ENCODE measurements around the gene SCP2D1. TPM values are rescaled to one million over a fixed set of nuclear protein-coding genes. Genes with fewer than 3 reads are reported as not detected.
"Not testable (repeated sequence)": the region's sequence is repeated elsewhere in the genome, so short reads cannot be mapped to it uniquely, and the experiment has no call there.

The SCP2D1 gene
- total RNA-seq, 1 donor from 2014 or later = not detected

DNA sequence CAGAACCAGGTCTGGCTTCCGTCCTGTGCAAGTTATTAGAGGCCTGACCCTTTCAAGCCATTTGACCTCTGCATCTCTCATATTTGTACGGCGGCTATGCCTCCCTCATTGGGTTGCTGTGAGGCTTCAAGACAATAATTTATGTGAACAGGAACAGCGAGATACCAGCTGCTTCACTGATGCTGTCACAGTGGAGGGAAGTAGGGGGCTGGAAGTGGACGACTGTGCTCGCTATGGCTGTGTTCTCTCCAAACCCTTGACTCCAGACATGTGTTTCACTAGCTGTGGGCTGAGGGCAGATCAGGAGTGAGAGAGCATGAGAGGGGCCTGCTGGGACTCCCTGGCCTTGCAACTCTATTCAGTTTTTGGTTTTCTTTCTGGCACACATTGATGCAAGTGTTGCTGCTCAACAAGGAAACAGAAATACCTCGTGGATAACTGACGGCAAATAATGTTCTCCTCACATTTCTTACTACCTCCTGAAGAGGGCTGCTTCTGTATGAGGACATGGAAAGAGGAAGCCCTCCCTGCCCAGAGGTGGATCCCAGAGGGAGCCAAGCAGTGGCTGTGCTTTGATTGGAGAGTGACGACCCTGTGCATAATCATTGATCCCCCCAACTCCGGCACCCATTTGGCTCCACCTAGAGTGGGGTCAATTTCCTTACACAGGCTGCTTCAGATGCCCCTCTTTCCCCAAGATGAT lies 34.7 kb upstream of the SCP2D1 start:
- Histone ChIP-seq H3K27me3 (no peaks in the 10 kb centered on the region), H3K9me3 (no peaks in the 10 kb centered on the region), H3K4me3 (no peak overlapping the region), H3K36me3 (no peaks in the 10 kb centered on the region), H3K27ac (no peak overlapping the region), H3K4me1 (no peaks in the 10 kb centered on the region)
- DNase-seq (ENCODE audit: extremely low spot score in 2 of 2) = no peak
- TF ChIP-seq, protein P1, sequence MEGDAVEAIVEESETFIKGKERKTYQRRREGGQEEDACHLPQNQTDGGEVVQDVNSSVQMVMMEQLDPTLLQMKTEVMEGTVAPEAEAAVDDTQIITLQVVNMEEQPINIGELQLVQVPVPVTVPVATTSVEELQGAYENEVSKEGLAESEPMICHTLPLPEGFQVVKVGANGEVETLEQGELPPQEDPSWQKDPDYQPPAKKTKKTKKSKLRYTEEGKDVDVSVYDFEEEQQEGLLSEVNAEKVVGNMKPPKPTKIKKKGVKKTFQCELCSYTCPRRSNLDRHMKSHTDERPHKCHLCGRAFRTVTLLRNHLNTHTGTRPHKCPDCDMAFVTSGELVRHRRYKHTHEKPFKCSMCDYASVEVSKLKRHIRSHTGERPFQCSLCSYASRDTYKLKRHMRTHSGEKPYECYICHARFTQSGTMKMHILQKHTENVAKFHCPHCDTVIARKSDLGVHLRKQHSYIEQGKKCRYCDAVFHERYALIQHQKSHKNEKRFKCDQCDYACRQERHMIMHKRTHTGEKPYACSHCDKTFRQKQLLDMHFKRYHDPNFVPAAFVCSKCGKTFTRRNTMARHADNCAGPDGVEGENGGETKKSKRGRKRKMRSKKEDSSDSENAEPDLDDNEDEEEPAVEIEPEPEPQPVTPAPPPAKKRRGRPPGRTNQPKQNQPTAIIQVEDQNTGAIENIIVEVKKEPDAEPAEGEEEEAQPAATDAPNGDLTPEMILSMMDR (IDR thresholded peaks at IDR 0.05) = no peak
- TF ChIP-seq POLR2A (IDR thresholded peaks at IDR 0.05) = no peak
- TF ChIP-seq POLR2AphosphoS5 (IDR thresholded peaks at IDR 0.05; ENCODE audit: insufficient read depth in 1 of 2, low read depth in 1 of 2) = no peak
- intact Hi-C loops (cut with DNase I) = no loop called here

DNA sequence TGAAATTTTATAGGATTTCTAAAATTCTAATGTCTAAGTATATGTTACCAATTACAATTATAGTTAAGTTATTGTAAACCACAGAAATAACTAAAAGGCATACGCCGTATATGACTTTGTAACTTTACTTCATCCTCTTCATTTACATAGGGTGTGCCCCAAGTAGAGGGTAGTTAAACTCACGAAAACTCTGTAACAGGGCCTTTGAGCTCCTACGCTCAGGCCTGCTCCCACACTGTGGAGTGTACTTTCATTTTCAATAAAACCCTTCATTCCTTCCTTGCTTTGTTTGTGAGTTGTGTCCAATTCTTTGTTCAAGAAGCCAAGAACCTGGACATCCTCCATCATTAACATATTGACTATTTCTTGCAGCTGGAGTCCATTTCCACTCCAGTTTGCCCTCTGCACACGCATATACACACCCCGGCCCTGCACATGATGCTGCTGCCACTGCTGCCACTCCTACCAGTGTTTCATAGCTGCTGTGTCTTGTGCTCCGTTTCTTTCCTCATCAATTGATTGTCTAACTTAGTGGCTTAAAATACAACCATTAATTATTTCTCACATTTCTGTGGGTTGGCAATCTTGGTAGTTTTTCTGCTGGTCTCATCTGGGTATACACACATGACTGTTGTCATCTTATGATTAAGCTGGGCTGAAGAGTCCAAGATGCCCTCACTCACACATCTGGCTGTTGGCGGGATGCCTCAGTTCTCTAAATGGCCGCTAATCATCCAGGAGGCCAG lies 33.0 kb upstream of the SCP2D1 start:
- H3K9me3 ChIP-seq = no peaks in the 10 kb centered on the region
- H3K27ac ChIP-seq = no peak overlapping the region
- H3K27me3 ChIP-seq = no peaks in the 10 kb centered on the region
- H3K36me3 ChIP-seq = no peaks in the 10 kb centered on the region
- TF ChIP-seq POLR2A (IDR thresholded peaks at IDR 0.05) (no peak), POLR2AphosphoS5 (IDR thresholded peaks at IDR 0.05; ENCODE audit: insufficient read depth in 1 of 2, low read depth in 1 of 2) (no peak)
- TF ChIP-seq, protein P1 (IDR thresholded peaks at IDR 0.05) = no peak
- no peaks in the 10 kb centered on the region for H3K4me1 ChIP-seq
- no peak overlapping the region for H3K4me3 ChIP-seq
- DNase-seq (ENCODE audit: extremely low spot score in 2 of 2) = no peak
- intact Hi-C loops (cut with DNase I) = no loop called here

DNA sequence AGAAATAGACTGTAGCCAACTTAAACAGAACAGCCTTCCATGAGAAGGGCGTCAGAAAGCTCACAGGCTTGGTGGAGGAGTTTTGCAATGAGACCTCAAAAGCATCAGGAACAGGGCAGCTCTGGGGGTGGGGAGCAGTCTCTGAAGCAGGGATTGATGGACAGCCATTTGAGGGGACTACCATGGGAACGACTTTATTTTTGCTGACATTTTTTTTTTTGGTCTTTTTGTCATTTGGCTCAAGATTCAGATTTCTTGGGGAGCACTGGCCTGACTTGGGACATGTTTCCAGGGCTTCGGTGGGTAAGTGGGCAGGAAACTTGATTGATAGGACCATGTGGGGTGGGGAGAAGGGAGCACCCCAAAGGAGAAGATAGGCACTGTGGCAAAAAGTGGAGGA lies 32.1 kb upstream of the SCP2D1 start:
- H3K4me1 ChIP-seq = no peaks in the 10 kb centered on the region
- TF ChIP-seq POLR2AphosphoS5 (IDR thresholded peaks at IDR 0.05; ENCODE audit: insufficient read depth in 1 of 2, low read depth in 1 of 2) (no peak), POLR2A (IDR thresholded peaks at IDR 0.05) (no peak)
- TF ChIP-seq, protein P1 (IDR thresholded peaks at IDR 0.05) = no peak
- H3K27ac ChIP-seq = no peak overlapping the region
- H3K27me3 ChIP-seq = no peaks in the 10 kb centered on the region
- H3K36me3 ChIP-seq = no peaks in the 10 kb centered on the region
- DNase-seq (ENCODE audit: extremely low spot score in 2 of 2) = no peak
- no peaks in the 10 kb centered on the region for H3K9me3 ChIP-seq
- H3K4me3 ChIP-seq = no peak overlapping the region
- intact Hi-C loops (cut with DNase I) = no loop called here

DNA sequence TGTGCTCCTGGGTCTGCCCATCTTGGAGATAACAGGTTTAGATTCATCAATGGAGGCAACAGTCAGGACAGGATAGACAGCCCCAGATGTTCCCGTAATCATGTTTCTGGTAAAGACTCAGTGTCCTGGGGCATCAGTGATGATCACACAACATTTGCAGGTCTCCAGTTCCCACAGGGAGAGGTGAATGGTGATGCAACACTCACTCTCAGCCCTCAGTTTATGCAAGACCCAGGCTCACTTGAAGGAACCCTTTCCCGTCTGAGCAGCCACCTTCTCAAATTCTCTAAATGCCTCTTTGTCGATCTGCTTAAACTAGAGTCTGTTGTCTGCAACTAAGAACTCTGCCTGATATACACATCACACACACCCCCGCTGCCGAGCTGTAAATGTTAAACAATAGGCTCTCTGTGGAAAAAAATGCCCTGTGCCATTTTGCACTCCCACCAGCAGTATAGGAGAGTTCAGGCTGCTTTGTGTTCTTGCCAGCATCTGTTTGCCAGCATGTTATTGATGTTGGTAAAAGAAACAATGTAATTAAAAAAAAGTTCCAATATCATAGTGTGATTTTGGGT lies 30.1 kb upstream of the SCP2D1 start:
- Histone ChIP-seq H3K4me1 (no peaks in the 10 kb centered on the region), H3K27ac (no peak overlapping the region), H3K4me3 (no peak overlapping the region), H3K27me3 (no peaks in the 10 kb centered on the region), H3K36me3 (no peaks in the 10 kb centered on the region), H3K9me3 (no peaks in the 10 kb centered on the region)
- DNase-seq (ENCODE audit: extremely low spot score in 2 of 2) = no peak
- TF ChIP-seq, protein P1 (IDR thresholded peaks at IDR 0.05) = no peak
- TF ChIP-seq POLR2AphosphoS5 (IDR thresholded peaks at IDR 0.05; ENCODE audit: insufficient read depth in 1 of 2, low read depth in 1 of 2) = no peak
- TF ChIP-seq POLR2A (IDR thresholded peaks at IDR 0.05) = no peak
- intact Hi-C loops (cut with DNase I) = no loop called here

DNA sequence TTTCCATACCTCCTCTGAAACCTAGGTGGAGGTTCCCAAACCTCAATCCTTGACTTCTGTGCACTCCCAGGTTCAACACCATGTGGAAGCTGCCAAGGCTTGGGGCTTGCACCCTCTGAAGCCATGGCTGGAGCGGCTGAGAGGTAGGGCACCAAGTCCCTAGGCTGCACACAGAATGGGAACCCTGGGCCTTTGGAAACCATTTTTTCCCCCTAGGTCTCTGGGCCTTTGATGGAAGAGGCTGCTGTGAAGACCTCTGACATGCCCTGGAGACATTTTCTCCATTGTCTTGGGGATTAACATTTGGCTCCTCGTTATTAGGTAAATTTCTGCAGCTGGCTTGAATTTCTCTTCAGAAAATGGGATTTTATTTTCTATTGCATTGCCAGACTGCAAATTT lies 26.5 kb upstream of the SCP2D1 start:
- H3K4me1 ChIP-seq; H3K4me3 ChIP-seq; H3K36me3 ChIP-seq; H3K9me3 ChIP-seq; DNase-seq (ENCODE audit: extremely low spot score in 2 of 2); intact Hi-C loops (cut with DNase I); H3K27ac ChIP-seq; H3K27me3 ChIP-seq: not testable (repeated sequence)
